ENCODE data around the gene MEGF9. TPM values are rescaled to one million over a fixed set of nuclear protein-coding genes. Genes with fewer than 3 reads are reported as not detected.
"Not testable (repeated sequence)": the region's sequence is repeated elsewhere in the genome, so short reads cannot be mapped to it uniquely, and the experiment has no call there.

MEGF9 gene
- total and polyA plus RNA-seq, 12 donors = 3.9 to 28.5 (median 19.7) TPM

DNA sequence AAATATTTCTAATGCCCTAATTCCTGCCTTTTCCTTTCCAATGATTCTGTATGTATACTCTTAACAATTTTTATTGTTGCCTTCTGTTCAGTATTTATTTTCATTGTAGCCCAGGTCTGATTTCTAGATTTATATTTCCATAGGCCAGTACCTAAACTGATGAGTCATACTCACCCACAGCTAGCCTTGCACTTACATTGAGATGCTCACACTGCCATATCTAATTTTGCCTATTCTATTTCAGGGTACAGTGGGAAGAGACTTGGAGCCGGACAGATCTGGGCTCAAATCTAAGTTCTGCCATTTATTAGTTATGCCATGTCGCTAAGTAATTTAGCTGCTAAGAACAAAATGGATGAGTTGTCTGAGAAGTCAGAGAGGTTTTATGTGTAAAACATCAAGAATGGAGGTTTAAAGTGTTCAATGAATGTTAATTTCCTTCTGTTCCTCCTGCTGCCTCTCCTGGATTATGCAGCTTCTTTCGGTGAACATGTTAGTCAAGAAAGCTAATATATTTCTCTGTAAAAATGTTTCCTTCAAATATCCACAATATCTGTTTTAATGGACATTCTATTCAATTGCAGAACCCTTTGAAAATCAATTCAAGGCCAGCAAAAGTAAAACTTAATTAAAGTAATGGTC is 72.0 kb downstream of the MEGF9 start:
- Histone ChIP-seq H3K4me1 (replicated peaks in 1 of 2) (no peaks in the 10 kb centered on the region), H3K27ac (no peak overlapping the region), H3K36me3 (replicated peaks in 1 of 2) (no peaks in the 10 kb centered on the region), H3K4me3 (no peak overlapping the region), H3K27me3 (no peaks in the 10 kb centered on the region), H3K9me3 (replicated peaks in 1 of 3) (peaks cover 0 to under 1% (median 0%) of the 10 kb centered on the region in 3 donors)
- intact Hi-C loops (cut with DNase I) = no loop called here
- WGBS, 4 donors = 89 to 96% (median 92%) methylated on average over 3 of the region's 3 CpGs
- no peak for DNase-seq
- no peak for TF ChIP-seq POLR2A (IDR thresholded peaks at IDR 0.05)
- no peak for TF ChIP-seq CTCF (IDR thresholded peaks at IDR 0.05)

GRCh38 chr9:120640874-120641273 is 73.4 kb downstream of the MEGF9 start:
- intact Hi-C loops (cut with DNase I); H3K36me3 ChIP-seq (replicated peaks in 1 of 2); H3K27me3 ChIP-seq; H3K27ac ChIP-seq; DNase-seq; H3K9me3 ChIP-seq (replicated peaks in 1 of 3); H3K4me3 ChIP-seq; H3K4me1 ChIP-seq (replicated peaks in 1 of 2): not testable (repeated sequence)
- WGBS, 4 donors = 94 to 100% (median 98%) methylated on average over 1 of the region's 1 CpG

GRCh38 chr9:120640380-120640779 is 73.9 kb downstream of the MEGF9 start:
- no peak overlapping the region for H3K4me3 ChIP-seq
- no peak overlapping the region for H3K27ac ChIP-seq
- H3K27me3 ChIP-seq = no peaks in the 10 kb centered on the region
- no peaks in the 10 kb centered on the region for H3K4me1 ChIP-seq (replicated peaks in 1 of 2)
- DNase-seq = no peak
- 95 to 100% (median 99%) methylated on average over 2 of the region's 2 CpGs for WGBS, 4 donors
- intact Hi-C loops (cut with DNase I) = no loop called here
- H3K9me3 ChIP-seq (replicated peaks in 1 of 3) = no peaks in the 10 kb centered on the region
- TF ChIP-seq POLR2A (IDR thresholded peaks at IDR 0.05) (no peak), CTCF (IDR thresholded peaks at IDR 0.05) (no peak)
- H3K36me3 ChIP-seq (replicated peaks in 1 of 2) = no peaks in the 10 kb centered on the region

GRCh38 chr9:120637919-120638318 is 76.4 kb downstream of the MEGF9 start:
- Histone ChIP-seq H3K27ac (no peak overlapping the region), H3K9me3 (replicated peaks in 1 of 3) (no peaks in the 10 kb centered on the region), H3K36me3 (replicated peaks in 1 of 2) (no peaks in the 10 kb centered on the region), H3K4me3 (no peak overlapping the region), H3K4me1 (replicated peaks in 1 of 2) (no peaks in the 10 kb centered on the region), H3K27me3 (no peaks in the 10 kb centered on the region)
- TF ChIP-seq CTCF (IDR thresholded peaks at IDR 0.05) (no peak), POLR2A (IDR thresholded peaks at IDR 0.05) (no peak)
- no peak for DNase-seq
- intact Hi-C loops (cut with DNase I) = no loop called here
- WGBS, 4 donors = 74 to 87% (median 79%) methylated on average over 5 of the region's 5 CpGs

Measured in adrenal gland (tissue), 12 donors.